Osteocyte (in vitro differentiated cells): Measurements from ENCODE around the gene BORCS5. TPM values are rescaled to one million over a fixed set of nuclear protein-coding genes. Genes with fewer than 3 reads are reported as not detected.

Source experiments
- DNase-seq: peaks from one replicate; pipeline ENCODE4 v3.0.0; 2021; ENCODE audit warnings: mixed read lengths; ENCODE audit not compliant: unreplicated experiment; ENCODE audit errors: extremely low spot score
- H3K27ac Mint-ChIP-seq: one replicate; pipeline ENCODE4 v1.8.0; 2021; ENCODE audit warnings: mild to moderate bottlenecking, mixed read lengths; ENCODE audit not compliant: unreplicated experiment
- H3K27me3 Mint-ChIP-seq: one replicate; pipeline ENCODE4 v1.8.0; 2021; ENCODE audit warnings: mixed read lengths; ENCODE audit not compliant: unreplicated experiment
- H3K36me3 Mint-ChIP-seq: one replicate; pipeline ENCODE4 v1.8.0; 2021; ENCODE audit warnings: mixed read lengths; ENCODE audit not compliant: unreplicated experiment
- H3K4me1 Mint-ChIP-seq: one replicate; pipeline ENCODE4 v1.8.0; 2021; ENCODE audit warnings: mixed read lengths; ENCODE audit not compliant: unreplicated experiment
- H3K4me3 Mint-ChIP-seq: one replicate; pipeline ENCODE4 v1.8.0; 2021; ENCODE audit warnings: mild to moderate bottlenecking, moderate library complexity, mixed read lengths; ENCODE audit not compliant: unreplicated experiment
- H3K9me3 Mint-ChIP-seq: one replicate; pipeline ENCODE4 v1.8.0; 2021; ENCODE audit warnings: mixed read lengths; ENCODE audit not compliant: unreplicated experiment
- CTCF ChIP-seq: fragments of 200-600 bp; sonication (generic); IDR thresholded peaks from 2 replicates; pipeline ENCODE4 v1.5.0; 2021; ENCODE audit warnings: antibody characterized with exemption, mild to moderate bottlenecking, moderate library complexity
- total RNA-seq: library from RNA; stranded (reverse); gene quantifications from 2 replicates; pipeline ENCODE4 v1.2.1, GENCODE V29; 2021

BORCS5 gene
- total RNA-seq, 1 donor from 2014 or later = 16.7 TPM

DNA sequence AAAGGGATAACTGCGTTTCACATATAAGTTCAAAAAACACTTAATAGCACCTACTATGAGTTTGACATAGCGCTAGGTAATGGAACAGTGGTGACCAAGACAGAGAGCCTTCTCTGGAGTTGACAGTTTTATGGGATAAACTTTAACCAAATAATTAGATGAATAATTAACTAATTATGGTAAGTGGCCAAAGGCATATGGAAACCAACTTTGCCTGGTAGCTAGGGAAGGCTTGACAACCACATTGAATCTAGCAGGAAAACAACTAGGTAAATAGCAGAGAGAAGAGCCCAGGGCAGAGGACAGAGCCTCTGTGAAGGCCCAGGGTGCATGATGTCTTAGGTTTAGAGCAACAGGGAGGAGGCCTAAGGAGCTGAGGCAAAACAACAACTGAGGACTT, 153.7 kb downstream of the BORCS5 start:
- H3K36me3 Mint-ChIP-seq = no peaks in the 10 kb centered on the region
- H3K4me1 Mint-ChIP-seq = peaks cover 26% of the 10 kb centered on the region
- no peaks in the 10 kb centered on the region for H3K9me3 Mint-ChIP-seq
- H3K27me3 Mint-ChIP-seq = no peaks in the 10 kb centered on the region
- no peak for TF ChIP-seq CTCF
- no peak overlapping the region for H3K27ac Mint-ChIP-seq
- no peak for DNase-seq
- H3K4me3 Mint-ChIP-seq = no peak overlapping the region

- no peak for TF ChIP-seq CTCF
- H3K27ac Mint-ChIP-seq = no peak overlapping the region
- H3K27me3 Mint-ChIP-seq = no peaks in the 10 kb centered on the region
- DNase-seq = no peak
- H3K4me1 Mint-ChIP-seq = peaks cover 19% of the 10 kb centered on the region
- H3K36me3 Mint-ChIP-seq = no peaks in the 10 kb centered on the region
- no peak overlapping the region for H3K4me3 Mint-ChIP-seq
- no peaks in the 10 kb centered on the region for H3K9me3 Mint-ChIP-seq
Measured at GRCh38 chr12:12511021-12511783, 154.3 kb downstream of the BORCS5 start.

GRCh38 chr12:12511895-12512711, 155.2 kb downstream of the BORCS5 start:
- no peak overlapping the region for H3K4me3 Mint-ChIP-seq
- TF ChIP-seq CTCF = no peak

DNA sequence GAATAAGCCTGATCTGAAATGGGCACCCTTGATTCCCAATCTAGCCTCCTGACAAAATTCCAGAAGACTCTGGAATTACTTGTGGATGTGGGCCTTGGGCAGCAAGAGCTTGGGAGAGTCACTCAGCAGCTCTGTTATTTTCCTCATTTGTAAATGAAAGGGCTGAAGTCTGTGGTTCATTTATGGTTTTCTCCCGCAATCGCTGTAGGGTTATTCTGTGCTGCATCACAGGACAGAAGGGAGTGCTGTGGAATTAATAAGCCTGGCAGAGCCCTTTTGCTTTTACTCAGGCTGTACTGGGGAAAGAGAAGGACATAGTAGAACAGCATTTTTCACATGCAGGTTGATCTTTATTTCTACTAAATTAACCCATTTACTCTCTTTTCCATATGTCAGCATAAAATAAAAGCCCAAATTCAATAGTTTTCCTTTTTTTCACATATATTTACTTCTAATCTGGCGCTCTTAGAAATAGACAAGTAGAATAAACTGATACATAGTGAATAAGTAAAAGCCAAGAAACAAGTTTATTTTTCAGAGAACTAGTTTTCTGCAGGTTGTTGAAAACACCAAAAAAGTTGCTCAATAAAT, 156.6 kb downstream of the BORCS5 start:
- Mint-ChIP-seq H3K9me3 (no peaks in the 10 kb centered on the region), H3K27me3 (no peaks in the 10 kb centered on the region), H3K36me3 (peaks cover 15% of the 10 kb centered on the region), H3K4me3 (no peak overlapping the region), H3K27ac (no peak overlapping the region), H3K4me1 (peaks cover 1% of the 10 kb centered on the region)
- TF ChIP-seq CTCF = no peak
- DNase-seq = no peak

More at GRCh38 chr12:12511895-12512711, 155.2 kb downstream of the BORCS5 start:
- Mint-ChIP-seq H3K27me3 (no peaks in the 10 kb centered on the region), H3K27ac (no peak overlapping the region), H3K36me3 (peaks cover 9% of the 10 kb centered on the region), H3K4me1 (peaks cover 10% of the 10 kb centered on the region), H3K9me3 (no peaks in the 10 kb centered on the region)
- DNase-seq = no peak

DNA sequence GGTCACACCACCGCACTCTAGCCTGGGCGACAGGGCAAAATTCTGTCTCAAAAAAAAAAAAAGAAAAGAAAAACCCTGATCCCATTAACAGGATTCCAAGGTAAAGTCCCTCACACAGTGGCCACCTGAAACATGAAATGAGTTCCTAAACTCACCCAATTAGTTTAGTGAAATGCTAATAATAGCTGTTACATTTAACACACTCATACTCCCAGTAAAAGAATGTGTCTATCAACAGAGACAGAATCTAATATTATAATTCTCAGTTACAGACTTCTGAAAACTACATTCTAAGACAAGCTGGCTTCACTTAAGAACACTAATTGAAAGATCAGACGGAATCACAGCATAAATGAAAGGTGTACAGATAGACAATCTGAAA, 161.6 kb downstream of the BORCS5 start:
- Mint-ChIP-seq H3K4me1 (peaks cover 6% of the 10 kb centered on the region), H3K36me3 (peaks cover 22% of the 10 kb centered on the region), H3K9me3 (no peaks in the 10 kb centered on the region), H3K27ac (no peak overlapping the region), H3K4me3 (no peak overlapping the region), H3K27me3 (no peaks in the 10 kb centered on the region)
- TF ChIP-seq CTCF = no peak
- DNase-seq = no peak
